ENCODE results near the gene UNC5B. TPM values are rescaled to one million over a fixed set of nuclear protein-coding genes. Genes with fewer than 3 reads are reported as not detected.
A peak's percentile ranks its signal among the peaks of the same experiment; 100 is the strongest.
"Not testable (repeated sequence)": the region's sequence is repeated elsewhere in the genome, so short reads cannot be mapped to it uniquely, and the experiment has no call there.

UNC5B gene
- total RNA-seq, 1 donor = 135 TPM

- DNase-seq (ENCODE audit: insufficient read length, low spot score, missing footprints) = peak; percentile 94
- Histone ChIP-seq H3K27ac (ENCODE audit: low read depth, low read length) (peak overlapping the region; percentile 54), H3K79me2 (ENCODE audit: insufficient read depth, low read length) (peaks cover 68% of the 10 kb centered on the region)
Observed at GRCh38 chr10:71216751-71217265, 4.4 kb downstream of the UNC5B start.

GRCh38 chr10:71217266-71218045 is 5.1 kb downstream of the UNC5B start:
- DNase-seq (ENCODE audit: insufficient read length, low spot score, missing footprints) = no peak
- Histone ChIP-seq H3K79me2 (ENCODE audit: insufficient read depth, low read length) (peaks cover 74% of the 10 kb centered on the region), H3K27ac (ENCODE audit: low read depth, low read length) (peak overlapping the region; percentile 54)

More at GRCh38 chr10:71216751-71217265, 4.4 kb downstream of the UNC5B start:
- H3K4me3 ChIP-seq (ENCODE audit: insufficient read depth, low read length) = peak overlapping the region; percentile 74
- peaks cover 53% of the 10 kb centered on the region for H3K4me1 ChIP-seq (ENCODE audit: insufficient read depth, low read length)
- TF ChIP-seq CTCF (IDR thresholded peaks at IDR 0.05; ENCODE audit: extremely low read depth, low read depth, low read length) = no peak
- peak overlapping the region; percentile 73 for H2AFZ ChIP-seq (ENCODE audit: low read length)
- H3K9me3 ChIP-seq (ENCODE audit: low read depth, low read length) = no peaks in the 10 kb centered on the region
- H3K4me2 ChIP-seq (ENCODE audit: insufficient read depth, low read length) = peak overlapping the region; percentile 90
- H4K20me1 ChIP-seq (ENCODE audit: insufficient read depth, low read length) = peaks cover 32% of the 10 kb centered on the region
- peaks cover 1% of the 10 kb centered on the region for H3K27me3 ChIP-seq (ENCODE audit: insufficient read depth, low read length)
- no peaks in the 10 kb centered on the region for H3K36me3 ChIP-seq (ENCODE audit: insufficient read depth, low read length)

GRCh38 chr10:71218046-71218650 is 5.8 kb downstream of the UNC5B start:
- H2AFZ ChIP-seq (ENCODE audit: low read length) = no peak overlapping the region
- peaks cover 71% of the 10 kb centered on the region for H3K79me2 ChIP-seq (ENCODE audit: insufficient read depth, low read length)
- TF ChIP-seq CTCF (IDR thresholded peaks at IDR 0.05; ENCODE audit: extremely low read depth, low read depth, low read length) = no peak
- no peak for DNase-seq (ENCODE audit: insufficient read length, low spot score, missing footprints)
- H4K20me1 ChIP-seq (ENCODE audit: insufficient read depth, low read length) = peaks cover 45% of the 10 kb centered on the region
- H3K4me2 ChIP-seq (ENCODE audit: insufficient read depth, low read length) = peak overlapping the region; percentile 90
- H3K27me3 ChIP-seq (ENCODE audit: insufficient read depth, low read length) = no peaks in the 10 kb centered on the region
- H3K4me1 ChIP-seq (ENCODE audit: insufficient read depth, low read length) = peaks cover 60% of the 10 kb centered on the region
- H3K4me3 ChIP-seq (ENCODE audit: insufficient read depth, low read length) = peak overlapping the region; percentile 74
- no peaks in the 10 kb centered on the region for H3K9me3 ChIP-seq (ENCODE audit: low read depth, low read length)
- H3K36me3 ChIP-seq (ENCODE audit: insufficient read depth, low read length) = no peaks in the 10 kb centered on the region
- no peak overlapping the region for H3K27ac ChIP-seq (ENCODE audit: low read depth, low read length)

More at GRCh38 chr10:71217266-71218045, 5.1 kb downstream of the UNC5B start:
- H3K4me1 ChIP-seq (ENCODE audit: insufficient read depth, low read length) = peaks cover 53% of the 10 kb centered on the region
- peak overlapping the region; percentile 73 for H2AFZ ChIP-seq (ENCODE audit: low read length)
- no peaks in the 10 kb centered on the region for H3K27me3 ChIP-seq (ENCODE audit: insufficient read depth, low read length)
- H3K9me3 ChIP-seq (ENCODE audit: low read depth, low read length) = no peaks in the 10 kb centered on the region
- H3K4me3 ChIP-seq (ENCODE audit: insufficient read depth, low read length) = peak overlapping the region; percentile 74
- H3K36me3 ChIP-seq (ENCODE audit: insufficient read depth, low read length) = no peaks in the 10 kb centered on the region
- TF ChIP-seq CTCF (IDR thresholded peaks at IDR 0.05; ENCODE audit: extremely low read depth, low read depth, low read length) = no peak
- H4K20me1 ChIP-seq (ENCODE audit: insufficient read depth, low read length) = peaks cover 39% of the 10 kb centered on the region
- H3K4me2 ChIP-seq (ENCODE audit: insufficient read depth, low read length) = peak overlapping the region; percentile 90

GRCh38 chr10:71218651-71219050 is 6.3 kb downstream of the UNC5B start:
- Histone ChIP-seq H3K36me3 (ENCODE audit: insufficient read depth, low read length) (no peaks in the 10 kb centered on the region), H3K4me3 (ENCODE audit: insufficient read depth, low read length) (no peak overlapping the region), H2AFZ (ENCODE audit: low read length) (no peak overlapping the region), H3K4me2 (ENCODE audit: insufficient read depth, low read length) (no peak overlapping the region), H4K20me1 (ENCODE audit: insufficient read depth, low read length) (peaks cover 50% of the 10 kb centered on the region), H3K79me2 (ENCODE audit: insufficient read depth, low read length) (peaks cover 70% of the 10 kb centered on the region), H3K4me1 (ENCODE audit: insufficient read depth, low read length) (peaks cover 62% of the 10 kb centered on the region), H3K27me3 (ENCODE audit: insufficient read depth, low read length) (no peaks in the 10 kb centered on the region), H3K9me3 (ENCODE audit: low read depth, low read length) (no peaks in the 10 kb centered on the region), H3K27ac (ENCODE audit: low read depth, low read length) (no peak overlapping the region)
- no peak for TF ChIP-seq CTCF (IDR thresholded peaks at IDR 0.05; ENCODE audit: extremely low read depth, low read depth, low read length)
- no peak for DNase-seq (ENCODE audit: insufficient read length, low spot score, missing footprints)

- H3K27me3 ChIP-seq (ENCODE audit: insufficient read depth, low read length); H3K36me3 ChIP-seq (ENCODE audit: insufficient read depth, low read length); H3K9me3 ChIP-seq (ENCODE audit: low read depth, low read length); DNase-seq (ENCODE audit: insufficient read length, low spot score, missing footprints); H3K4me3 ChIP-seq (ENCODE audit: insufficient read depth, low read length); H3K27ac ChIP-seq (ENCODE audit: low read depth, low read length); H3K4me2 ChIP-seq (ENCODE audit: insufficient read depth, low read length); H2AFZ ChIP-seq (ENCODE audit: low read length): not testable (repeated sequence)
- peaks cover 59% of the 10 kb centered on the region for H3K4me1 ChIP-seq (ENCODE audit: insufficient read depth, low read length)
- peaks cover 64% of the 10 kb centered on the region for H3K79me2 ChIP-seq (ENCODE audit: insufficient read depth, low read length)
- H4K20me1 ChIP-seq (ENCODE audit: insufficient read depth, low read length) = peaks cover 49% of the 10 kb centered on the region
Observed at GRCh38 chr10:71219236-71219917, 7.0 kb downstream of the UNC5B start.
